GM18520 (cell line): ENCODE results near the gene JAK3.

Experiments used
- ATAC-seq: cut with Tn5 transposase; IDR thresholded peaks from one replicate; pipeline ENCODE4 v1.9.1; 2021; ENCODE audit not compliant: unreplicated experiment

The JAK3 gene

GRCh38 chr19:17841810-17842662 lies 5.7 kb downstream of the JAK3 start:
- ATAC-seq, result no peak

GRCh38 chr19:17841371-17841809 lies 6.4 kb downstream of the JAK3 start:
- no peak for ATAC-seq

GRCh38 chr19:17840019-17840418 lies 7.8 kb downstream of the JAK3 start:
- no peak for ATAC-seq

GRCh38 chr19:17837972-17838371 lies 9.8 kb downstream of the JAK3 start:
- ATAC-seq, result no peak

- no peak for ATAC-seq
These were observed 11.3 kb downstream of the JAK3 start for GRCh38 chr19:17836530-17836929.

- ATAC-seq, result no peak
These were observed 12.4 kb downstream of the JAK3 start for GRCh38 chr19:17835182-17836006.

GRCh38 chr19:17834350-17835181 lies 13.2 kb downstream of the JAK3 start:
- ATAC-seq, result no peak

- no peak for ATAC-seq
These were observed 15.2 kb downstream of the JAK3 start for GRCh38 chr19:17832443-17833208.

- ATAC-seq, result no peak
These were observed 16.3 kb downstream of the JAK3 start for GRCh38 chr19:17831419-17831888.

- no peak for ATAC-seq
These were observed 17.0 kb downstream of the JAK3 start for GRCh38 chr19:17830567-17831418.

- ATAC-seq, result no peak
These were observed 17.8 kb downstream of the JAK3 start for GRCh38 chr19:17829855-17830566.

GRCh38 chr19:17826508-17827056 lies 21.2 kb downstream of the JAK3 start:
- ATAC-seq, result no peak

- ATAC-seq, result no peak
These were observed 23.4 kb downstream of the JAK3 start for GRCh38 chr19:17824339-17824738.

GRCh38 chr19:17821190-17821589 lies 26.6 kb downstream of the JAK3 start, which contains the start of gene INSL3:
INSL3 (minus strand) TSS chr19:17821519; CDS start chr19:17821506, 13 bp downstream.
- ATAC-seq, result no peak

GRCh38 chr19:17817668-17818363 lies 30.0 kb downstream of the JAK3 start:
- ATAC-seq, result no peak

- ATAC-seq, result no peak
These were observed 35.7 kb downstream of the JAK3 start for GRCh38 chr19:17812099-17812498.

GRCh38 chr19:17811681-17812080 lies 36.1 kb downstream of the JAK3 start:
- no peak for ATAC-seq

GRCh38 chr19:17811103-17811502 lies 36.7 kb downstream of the JAK3 start:
- ATAC-seq, result no peak
